ENCODE data around the gene PNRC1.
"Not testable (repeated sequence)": the region's sequence is repeated elsewhere in the genome, so short reads cannot be mapped to it uniquely, and the experiment has no call there.

The PNRC1 gene
- total RNA-seq = 278 to 505 (median 419) reads per million in 4 experiments

GRCh38 chr6:89080281-89081128 is at the start of gene PNRC1:
Gene PNRC1, plus strand, starts transcription at chr6:89080751. Its CDS starts 144 bp downstream, at chr6:89080895.
- peak; percentile 100 for DNase-seq

GRCh38 chr6:89032599-89032998 is 48.0 kb upstream of the PNRC1 start:
- DNase-seq = no peak

GRCh38 chr6:89033461-89033860 is 47.1 kb upstream of the PNRC1 start:
- DNase-seq = no peak

GRCh38 chr6:89034116-89034515 is 46.4 kb upstream of the PNRC1 start:
- not testable (repeated sequence) for DNase-seq

GRCh38 chr6:89034586-89035251 is 45.8 kb upstream of the PNRC1 start:
- no peak for DNase-seq

GRCh38 chr6:89035252-89036101 is 45.1 kb upstream of the PNRC1 start:
- no peak for DNase-seq

GRCh38 chr6:89037141-89037900 is 43.2 kb upstream of the PNRC1 start:
- DNase-seq = no peak

- DNase-seq = not testable (repeated sequence)
Measured at GRCh38 chr6:89037901-89038293, 42.7 kb upstream of the PNRC1 start.

- no peak for DNase-seq
Measured at GRCh38 chr6:89042664-89043063, 37.9 kb upstream of the PNRC1 start.

GRCh38 chr6:89044328-89045010 is 36.1 kb upstream of the PNRC1 start:
- DNase-seq = no peak

GRCh38 chr6:89045011-89045387 is 35.6 kb upstream of the PNRC1 start:
- no peak for DNase-seq

GRCh38 chr6:89045576-89045975 is 35.0 kb upstream of the PNRC1 start:
- no peak for DNase-seq

GRCh38 chr6:89047473-89047872 is 33.1 kb upstream of the PNRC1 start:
- DNase-seq = no peak

- no peak for DNase-seq
Measured at GRCh38 chr6:89048288-89048923, 32.1 kb upstream of the PNRC1 start.

GRCh38 chr6:89048985-89049384 is 31.6 kb upstream of the PNRC1 start:
- DNase-seq = no peak

- no peak for DNase-seq
Measured at GRCh38 chr6:89050155-89050554, 30.4 kb upstream of the PNRC1 start.

GRCh38 chr6:89050697-89051096 is 29.9 kb upstream of the PNRC1 start:
- no peak for DNase-seq

- no peak for DNase-seq
Measured at GRCh38 chr6:89051676-89052075, 28.9 kb upstream of the PNRC1 start.

GRCh38 chr6:89054208-89054607 is 26.3 kb upstream of the PNRC1 start:
- no peak for DNase-seq

GRCh38 chr6:89057759-89058158 is 22.8 kb upstream of the PNRC1 start:
- no peak for DNase-seq

GRCh38 chr6:89058627-89059026 is 21.9 kb upstream of the PNRC1 start:
- DNase-seq = no peak

Measured in effector CD8-positive, alpha-beta T cell (primary cell).